Gastrocnemius medialis (tissue), 4 donors: ENCODE data around the gene ACP2.

Experiments used
- CTCF ChIP-seq, 5 experiments: fragments of 450-650 bp in 3 of 5; fragments of 200-600 bp in 2 of 5; sonication (generic) in 2 of 5; IDR thresholded peaks in 4 of 5; conservative IDR thresholded peaks in 1 of 5; 1 replicate in 4 of 5; 2 replicates in 1 of 5; pipeline ENCODE4 v1.5.1; 2016 to 2019; ENCODE audit warnings: antibody characterized with exemption in 5 of 5, mild to moderate bottlenecking in 3 of 5, moderate library complexity in 3 of 5
- POLR2A ChIP-seq, 2 donors: fragments of 450-650 bp; IDR thresholded peaks; one replicate each; pipeline ENCODE4 v1.6.1; 2017; ENCODE audit warnings: antibody characterized with exemption in 2 of 2, mild to moderate bottlenecking in 2 of 2, moderate library complexity in 2 of 2

- peak in 3 of 5 experiments; percentile 14 to 28 (median 19) for TF ChIP-seq CTCF (IDR thresholded peaks at IDR 0.05 in 4 of 5, conservative IDR thresholded peaks at IDR 0.05 in 1 of 5)
- no peak for TF ChIP-seq POLR2A (IDR thresholded peaks at IDR 0.05)
Observed at GRCh38 chr11:47233989-47234668, 14.5 kb downstream of the ACP2 start.
